Left forelimb (tissue), 1 donor: Measurements from ENCODE around the gene MAL.
"Not testable (repeated sequence)": the region's sequence is repeated elsewhere in the genome, so short reads cannot be mapped to it uniquely, and the experiment has no call there.

Experiments
- DNase-seq: peaks from one replicate; pipeline ENCODE4 v3.0.0-alpha.2; 2018; ENCODE audit warnings: low spot score

The MAL gene

DNA sequence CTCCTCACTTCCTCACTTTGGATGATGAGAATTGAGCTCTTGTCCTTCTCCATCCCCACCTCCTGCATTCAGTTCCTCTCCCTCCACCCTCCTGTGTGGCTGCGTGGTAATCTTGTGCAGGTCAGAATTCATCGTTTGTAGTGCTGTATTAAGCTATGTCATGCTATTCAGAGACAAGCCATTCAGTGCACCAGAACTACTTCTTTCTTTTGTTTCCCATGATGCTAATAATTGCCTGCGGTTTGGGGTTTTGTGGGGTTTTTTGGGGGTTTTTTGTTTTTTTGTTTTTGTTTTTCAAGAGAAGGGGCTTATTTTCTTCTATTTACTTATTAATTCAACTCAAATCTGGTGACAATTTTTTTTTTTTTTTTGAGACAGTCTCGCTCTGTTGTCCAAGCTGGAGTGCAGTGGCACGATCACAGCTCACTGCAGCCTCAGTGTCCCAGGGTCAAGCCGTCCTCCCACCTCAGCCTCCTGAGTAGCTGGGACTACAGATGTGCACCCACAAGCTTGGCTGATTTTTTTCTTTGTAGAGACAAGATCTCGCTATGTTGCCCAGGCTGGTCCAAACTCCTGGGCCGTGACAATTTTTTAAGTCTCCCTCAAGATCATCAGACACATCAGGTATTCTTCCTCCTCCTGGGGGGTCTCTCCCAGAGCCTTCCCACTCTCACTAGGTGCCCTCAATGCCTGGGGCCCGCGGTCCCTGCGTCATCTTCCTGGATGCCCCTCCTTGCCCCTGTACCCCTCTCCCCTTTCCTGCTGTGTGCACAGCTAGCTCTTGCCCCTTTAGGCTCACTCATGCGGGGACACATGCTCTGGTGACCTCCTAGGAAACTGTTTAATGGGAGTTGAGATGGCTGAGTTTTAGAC, 37.8 kb downstream of the MAL start:
- DNase-seq: peak; percentile 5

DNA sequence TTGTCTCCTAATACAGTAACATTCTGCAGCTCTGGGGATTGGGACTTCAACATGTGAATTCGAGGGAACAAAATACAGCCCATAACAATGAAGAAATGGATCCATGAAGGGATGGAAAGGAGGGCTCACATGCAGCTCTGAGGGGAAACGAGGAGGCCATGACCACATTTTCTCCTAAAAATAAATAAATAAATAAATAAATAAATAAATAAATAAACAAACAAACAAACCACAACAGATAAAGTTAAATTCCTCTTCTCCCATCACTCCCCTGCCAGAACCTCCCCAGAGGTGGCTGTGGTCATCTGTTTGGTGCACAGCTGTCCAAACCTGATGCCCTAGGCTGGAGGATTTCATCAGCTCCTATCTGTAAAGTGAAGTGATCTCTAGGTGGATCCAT, 42.7 kb downstream of the MAL start:
- no peak for DNase-seq

DNA sequence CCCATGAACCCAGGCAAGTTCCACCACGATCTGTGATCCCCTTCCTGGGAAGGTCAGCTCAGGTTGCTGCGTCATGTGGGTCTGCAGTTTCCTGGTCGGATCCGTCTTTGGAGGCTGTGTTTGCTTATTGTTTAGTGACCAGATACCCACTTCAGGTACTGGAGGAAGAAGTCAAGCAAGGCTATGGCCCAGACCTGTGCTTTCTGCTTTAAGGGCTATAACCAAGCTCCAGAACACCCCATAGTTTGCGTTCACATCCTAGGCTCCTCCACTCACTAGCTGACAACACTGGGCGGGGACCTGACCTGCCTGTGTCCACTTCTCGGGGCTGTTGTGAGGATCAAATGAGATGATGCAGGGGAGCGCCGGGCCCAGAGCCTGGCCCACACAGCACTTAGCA, 44.0 kb downstream of the MAL start:
- peak; percentile 26 for DNase-seq

DNA sequence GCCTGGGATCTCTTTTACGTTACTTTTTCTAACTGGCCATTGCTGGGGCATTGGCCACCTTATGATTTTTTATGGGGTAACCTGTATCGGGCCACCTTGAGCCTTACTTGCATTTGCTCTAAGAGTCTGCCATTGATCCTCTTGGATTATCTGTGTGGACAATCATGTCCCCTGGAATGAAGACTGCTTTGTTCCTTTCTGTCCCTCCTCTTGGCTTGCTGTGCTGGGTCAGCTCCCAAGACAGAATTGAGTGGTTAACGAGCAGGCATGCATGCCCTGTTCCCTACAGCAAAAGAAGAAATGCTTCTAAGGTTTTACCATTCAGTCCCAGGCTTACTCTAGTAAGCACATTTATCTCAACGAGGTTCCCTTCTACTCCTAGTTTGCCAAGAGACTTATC, 46.3 kb downstream of the MAL start:
- peak; percentile 20 for DNase-seq

DNA sequence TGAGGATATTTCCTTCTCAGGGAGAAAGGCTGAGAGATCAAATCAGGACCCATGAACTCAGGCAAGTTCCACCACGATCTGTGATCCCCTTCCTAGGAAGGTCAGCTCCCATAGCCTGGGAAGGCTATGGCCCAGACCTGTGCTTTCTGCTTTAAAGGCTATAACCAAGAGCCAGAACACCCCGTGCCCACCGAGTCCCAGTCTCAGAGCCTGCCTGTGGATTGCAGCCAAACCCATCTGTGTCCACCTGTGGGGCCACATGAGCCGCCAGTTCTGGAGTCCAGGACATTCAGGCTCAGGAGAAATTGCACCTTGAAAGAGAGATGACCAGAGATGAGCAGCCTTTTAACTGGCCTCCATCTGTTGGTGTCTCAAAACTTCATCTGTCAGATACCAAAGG, 46.9 kb downstream of the MAL start:
- peak; percentile 18 for DNase-seq

DNA sequence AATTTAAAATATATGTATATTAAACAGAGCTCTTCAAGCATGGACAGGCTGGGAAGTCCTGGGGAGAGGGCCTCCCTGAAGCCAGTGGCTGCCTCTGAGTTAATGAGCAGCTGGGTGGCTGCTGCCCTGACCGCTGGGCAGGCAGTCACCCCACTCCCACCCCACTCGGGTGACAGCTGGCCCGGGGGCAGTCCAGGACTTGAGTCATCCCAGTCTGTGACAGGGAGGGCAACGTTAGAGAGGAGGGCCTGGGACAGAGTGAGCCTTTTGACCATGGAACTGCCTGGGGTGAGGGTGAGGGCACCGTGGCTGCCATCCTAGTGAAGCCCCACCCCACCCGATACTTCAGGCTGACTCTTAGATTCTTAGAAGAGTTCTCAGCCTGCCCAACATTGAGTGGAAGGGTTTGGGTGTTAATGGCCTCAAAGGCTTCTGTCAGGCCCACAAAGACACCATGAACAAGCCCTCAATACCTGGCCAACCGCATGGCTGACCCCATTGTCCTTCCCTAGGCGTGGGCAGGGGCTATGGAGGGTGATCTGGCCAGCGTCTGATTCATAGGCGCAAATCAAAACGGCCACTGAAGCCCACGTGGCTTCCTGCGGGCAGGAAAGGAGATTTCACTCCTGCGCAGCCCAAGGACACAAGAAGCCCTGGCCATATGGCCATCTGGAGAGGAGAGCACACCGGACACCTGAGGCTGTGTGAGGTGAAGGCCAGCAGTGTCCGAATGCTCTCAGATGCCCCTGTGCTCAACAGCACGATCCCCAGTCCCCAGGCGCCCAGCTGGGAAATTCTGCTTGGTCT, 48.6 kb downstream of the MAL start:
- peak; percentile 38 for DNase-seq

DNA sequence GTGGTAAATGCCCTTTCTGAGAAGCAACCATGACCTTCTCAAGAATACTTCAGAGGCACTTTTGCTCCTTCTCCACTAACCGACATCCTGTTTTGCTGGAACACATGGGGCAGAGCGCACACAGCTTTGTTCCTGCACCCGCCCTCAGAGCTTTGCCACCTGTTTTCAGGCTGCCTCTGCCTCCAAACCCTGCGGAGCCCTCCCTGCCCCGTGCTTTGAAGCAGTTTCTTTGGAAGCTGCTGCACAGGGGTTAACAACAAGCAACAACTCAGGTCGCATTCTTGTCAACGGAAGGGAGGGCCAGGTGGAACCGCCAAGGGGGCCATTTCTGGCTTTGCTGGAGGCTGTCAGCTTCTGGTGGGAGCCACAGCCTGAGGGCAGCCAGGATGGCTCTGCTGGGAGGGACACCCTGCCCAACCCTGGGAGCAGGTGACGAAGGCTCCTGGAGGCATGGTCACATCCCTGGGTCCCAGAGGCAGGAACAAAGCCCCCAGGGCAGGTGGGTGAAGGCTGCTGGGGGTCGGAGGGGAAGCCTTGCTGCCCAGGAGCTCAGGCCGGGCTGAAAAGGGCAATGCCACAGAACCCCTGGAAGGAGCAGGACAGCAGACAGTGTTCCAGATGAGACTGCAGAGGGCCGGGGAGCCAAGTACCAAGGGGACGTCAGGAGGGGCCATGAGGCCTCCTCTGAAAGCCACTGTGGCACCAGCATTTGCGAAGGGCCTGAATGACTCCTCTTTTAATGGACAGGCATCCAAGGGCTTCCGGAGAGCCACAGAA, 49.3 kb downstream of the MAL start:
- peak; percentile 57 for DNase-seq

DNA sequence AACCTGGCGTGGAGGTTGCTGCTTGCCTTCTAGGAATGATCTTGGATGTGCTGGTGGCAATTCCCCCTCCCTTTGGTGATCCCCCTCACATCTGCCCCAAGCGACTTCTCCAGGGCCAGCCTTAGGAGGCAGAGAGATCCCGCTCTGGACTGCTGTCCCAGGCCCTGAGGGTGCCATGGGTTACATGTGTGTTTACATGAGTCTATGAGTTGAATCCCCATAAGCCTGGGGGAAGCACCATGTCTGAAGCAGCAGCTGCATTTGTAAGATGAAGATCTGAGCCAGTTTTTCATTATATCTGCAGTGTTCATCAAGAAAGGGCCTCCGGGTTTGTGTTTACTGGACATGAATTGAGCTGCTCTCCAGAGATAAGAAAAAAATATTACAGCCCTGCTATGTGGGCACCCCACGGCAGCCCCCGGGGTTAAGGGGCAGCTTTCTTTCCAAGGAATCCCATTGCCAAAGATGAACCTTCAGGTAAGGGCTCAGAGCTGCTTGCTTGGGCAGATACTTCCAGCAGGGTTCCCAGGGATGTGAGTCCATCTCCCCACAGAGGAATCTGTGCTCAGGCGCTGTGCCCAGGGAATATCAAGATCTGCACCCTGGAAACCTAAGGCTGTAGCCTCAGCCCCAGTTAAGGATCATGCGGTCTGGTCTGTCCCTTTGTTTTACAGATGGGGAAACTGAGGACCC, 50.1 kb downstream of the MAL start:
- DNase-seq: peak; percentile 53

DNA sequence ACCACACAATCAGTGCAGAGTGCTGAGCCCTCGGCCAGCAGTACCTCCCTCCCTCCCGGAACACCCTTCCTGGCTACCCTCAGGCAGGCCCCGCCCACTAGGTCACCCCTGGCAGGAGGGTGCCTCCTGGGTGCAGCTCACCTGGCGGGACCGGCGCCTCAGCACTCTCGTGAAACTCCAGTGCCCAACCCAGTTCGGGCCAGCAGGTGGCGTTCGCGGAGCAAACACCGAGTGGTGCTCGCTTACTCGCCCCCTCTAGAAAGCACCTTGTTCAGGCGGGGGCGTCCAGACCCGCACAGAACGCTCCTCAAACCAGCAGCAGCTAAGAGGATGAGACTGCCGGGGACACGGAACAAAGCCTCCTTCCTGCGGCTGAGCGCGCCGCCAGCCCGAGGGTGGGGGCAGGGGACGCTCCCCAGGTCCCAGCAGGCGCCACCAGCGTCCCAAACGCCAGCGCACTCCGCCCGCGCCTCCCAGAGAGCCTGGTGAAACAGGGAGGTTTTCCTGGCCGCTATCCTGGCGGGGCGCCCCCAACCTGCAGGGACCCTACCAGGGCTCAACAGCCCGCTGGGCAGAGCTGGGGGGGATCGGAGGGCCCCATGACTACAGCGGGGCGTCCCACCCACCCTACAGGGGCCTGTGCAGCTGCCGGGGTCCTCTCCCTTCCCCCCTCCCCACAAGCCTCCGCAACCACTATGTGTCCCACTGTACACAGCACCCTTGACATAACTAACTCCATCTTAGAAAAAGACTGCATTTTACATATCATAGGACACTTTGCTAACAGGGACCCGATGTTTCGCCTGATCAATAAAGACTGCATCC, 51.4 kb downstream of the MAL start:
- peak; percentile 81 for DNase-seq

DNA sequence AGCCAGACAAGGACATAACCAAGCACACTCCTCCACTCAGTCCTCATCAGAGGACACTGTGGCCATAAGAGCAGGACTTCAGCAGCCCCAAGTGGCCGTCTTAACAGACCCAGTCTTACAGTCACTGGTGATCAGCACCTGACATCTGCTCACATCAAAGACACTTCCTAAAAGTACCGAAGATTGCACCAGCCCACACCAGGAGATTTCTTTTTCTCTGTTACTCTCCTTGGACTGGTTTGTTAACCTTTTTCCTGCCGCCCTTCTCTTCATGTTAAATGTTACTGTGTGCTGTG, 52.0 kb downstream of the MAL start:
- DNase-seq: no peak

DNA sequence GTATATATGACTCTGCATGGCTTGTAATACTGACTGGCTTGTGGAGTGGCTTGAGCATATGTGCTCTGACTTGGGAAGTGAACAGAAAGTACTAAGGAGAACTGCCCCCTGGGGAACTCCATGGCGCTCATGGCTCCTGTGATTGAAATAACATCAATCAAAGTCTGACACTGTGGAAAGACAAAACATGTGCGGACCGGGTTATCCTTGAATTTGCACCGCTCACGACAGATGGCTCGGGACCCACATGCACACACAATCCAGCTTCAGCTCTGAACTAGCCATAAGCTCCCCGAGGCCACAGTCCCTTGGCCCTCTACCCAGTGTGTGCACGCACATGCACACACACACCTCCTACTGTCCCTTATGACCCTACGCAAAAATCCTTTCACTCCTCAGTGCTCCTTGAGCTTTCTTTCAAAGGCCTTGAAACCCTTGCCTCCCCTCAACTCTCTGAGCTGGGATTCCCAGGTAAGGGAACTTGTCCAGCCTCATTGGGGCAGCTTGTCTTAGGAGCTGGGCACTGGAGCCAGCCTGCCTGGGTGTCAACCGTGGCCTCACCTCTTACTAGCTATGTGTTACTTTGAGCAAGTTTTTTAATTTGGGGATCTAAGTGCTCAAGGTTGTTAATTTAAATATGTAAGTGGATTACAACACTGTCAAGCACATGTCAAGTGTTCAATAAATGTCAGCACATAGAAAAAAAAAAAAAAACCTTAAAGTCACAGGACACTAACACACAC, 52.5 kb downstream of the MAL start:
- no peak for DNase-seq

DNA sequence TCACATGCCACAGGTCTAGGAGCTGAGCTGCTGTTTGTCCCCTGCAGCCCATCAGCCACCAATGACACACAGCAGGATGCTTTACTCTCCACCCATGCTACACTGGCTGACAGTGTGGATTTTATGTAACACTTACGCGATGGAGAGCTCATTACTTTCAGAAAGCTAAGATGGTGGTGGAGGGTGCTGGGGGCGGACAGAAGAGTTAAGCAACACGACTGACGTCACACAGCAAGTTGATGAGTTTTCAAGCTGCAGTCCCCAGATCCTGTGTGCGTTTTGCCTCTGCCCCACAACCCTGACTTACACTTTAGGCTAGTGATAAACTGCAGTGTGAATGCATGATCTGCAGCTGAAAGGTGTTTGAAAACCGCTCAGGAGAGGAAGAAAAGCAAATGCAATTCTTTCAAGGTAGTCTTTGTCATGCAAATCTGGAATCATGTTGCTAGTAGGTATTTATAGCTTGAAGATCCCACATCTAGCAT, 53.7 kb downstream of the MAL start:
- no peak for DNase-seq

DNA sequence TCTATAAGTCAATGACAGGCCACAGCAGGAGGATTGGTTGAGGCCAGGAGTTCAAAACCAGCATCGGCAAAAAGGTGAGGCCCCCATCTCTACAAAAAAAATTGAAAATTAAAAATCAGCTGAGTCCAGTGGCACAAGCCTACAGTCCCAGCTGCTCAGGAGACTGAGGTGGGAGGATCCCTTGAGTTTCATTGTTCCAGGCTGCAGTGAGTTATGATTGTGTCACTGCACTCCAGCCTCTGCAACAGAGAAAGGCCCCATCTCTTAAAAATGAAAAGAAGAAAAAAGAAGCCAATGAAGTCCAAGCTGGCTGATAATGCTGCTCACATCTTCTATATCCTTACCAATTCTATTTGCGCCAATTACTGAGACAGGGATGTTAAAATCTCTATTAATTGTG, 57.0 kb downstream of the MAL start:
- DNase-seq: no peak

DNA sequence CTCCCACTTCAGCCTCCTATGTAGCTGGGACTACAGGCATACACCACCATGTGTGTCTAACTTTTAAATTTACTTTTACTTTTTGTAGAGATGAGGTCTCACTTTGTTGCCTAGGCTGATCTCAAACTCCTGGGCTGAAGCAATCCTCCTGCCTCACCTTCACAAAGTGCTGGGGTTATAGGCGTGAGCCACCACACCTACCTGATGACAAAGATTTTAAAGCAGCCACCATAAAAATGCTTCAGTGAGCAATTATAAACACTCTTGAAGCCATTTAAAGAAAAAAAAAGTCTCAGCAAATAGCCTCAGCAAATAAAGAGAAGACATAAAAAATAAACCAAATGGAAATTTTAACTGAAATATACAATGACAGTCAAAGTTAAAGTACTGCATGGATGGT, 60.5 kb downstream of the MAL start:
- DNase-seq: no peak

DNA sequence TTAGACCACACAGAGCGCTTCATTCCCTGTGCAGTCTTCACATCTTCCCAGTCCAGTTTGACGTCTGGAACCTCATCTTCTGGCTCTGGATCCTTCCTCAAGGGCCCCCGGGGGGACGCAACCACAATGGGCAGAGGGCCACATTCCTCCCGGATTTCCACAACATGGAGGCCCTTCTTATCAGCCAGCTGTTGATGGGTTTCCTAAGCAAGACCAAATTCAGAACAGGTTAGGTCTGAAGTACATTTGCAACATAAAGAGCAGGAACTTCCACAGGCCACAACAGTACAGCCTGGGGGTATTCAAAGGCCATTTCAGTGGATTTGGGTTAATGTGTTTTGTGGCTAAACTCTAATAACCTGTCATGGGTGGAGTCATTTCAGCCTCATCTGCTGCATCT, 61.9 kb downstream of the MAL start:
- DNase-seq: no peak

DNA sequence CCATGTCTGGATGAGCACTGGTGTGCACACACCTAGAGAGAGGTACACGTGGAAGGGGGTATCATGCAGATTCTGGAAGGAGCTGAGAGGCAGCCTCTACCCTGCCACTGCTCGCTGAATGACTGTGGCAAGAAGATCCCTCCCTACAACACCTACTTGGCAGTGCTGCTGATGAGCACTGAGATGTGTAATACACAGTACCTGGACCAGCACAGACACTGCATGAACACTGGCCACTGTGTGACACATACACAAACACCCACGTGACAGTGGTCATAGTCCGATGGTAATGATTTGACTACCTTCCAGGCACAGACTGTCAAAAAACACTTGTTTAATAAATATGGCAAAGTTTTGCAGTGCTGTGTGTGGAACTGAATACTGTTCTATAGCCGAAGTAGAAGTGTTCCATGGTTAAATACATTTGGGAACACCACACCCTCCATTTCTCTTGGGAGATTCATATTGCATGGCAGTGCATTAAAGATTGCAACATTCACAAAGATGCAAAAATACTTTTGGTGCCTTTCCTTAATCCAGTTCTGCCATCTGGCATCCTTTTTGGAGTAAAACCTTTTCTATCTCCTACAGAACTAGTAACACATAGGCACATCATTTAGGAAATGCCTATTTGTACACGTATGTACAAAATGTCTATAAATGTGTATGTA, 66.5 kb downstream of the MAL start:
- no peak for DNase-seq

DNA sequence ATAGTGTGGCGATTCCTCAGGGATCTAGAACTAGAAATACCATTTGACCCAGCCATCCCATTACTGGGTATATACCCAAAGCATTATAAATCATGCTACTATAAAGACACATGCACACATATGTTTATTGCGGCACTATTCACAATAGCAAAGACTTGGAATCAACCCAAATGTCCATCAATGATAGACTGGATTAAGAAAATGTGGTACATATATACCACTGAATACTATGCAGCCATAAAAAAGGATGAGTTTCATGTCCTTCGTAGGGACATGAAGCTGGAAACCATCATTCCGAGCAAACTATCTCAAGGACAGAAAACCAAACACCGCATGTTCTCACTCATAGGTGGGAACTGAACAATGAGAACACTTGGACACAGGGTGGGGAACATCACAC, 72.8 kb downstream of the MAL start:
- not testable (repeated sequence) for DNase-seq

DNA sequence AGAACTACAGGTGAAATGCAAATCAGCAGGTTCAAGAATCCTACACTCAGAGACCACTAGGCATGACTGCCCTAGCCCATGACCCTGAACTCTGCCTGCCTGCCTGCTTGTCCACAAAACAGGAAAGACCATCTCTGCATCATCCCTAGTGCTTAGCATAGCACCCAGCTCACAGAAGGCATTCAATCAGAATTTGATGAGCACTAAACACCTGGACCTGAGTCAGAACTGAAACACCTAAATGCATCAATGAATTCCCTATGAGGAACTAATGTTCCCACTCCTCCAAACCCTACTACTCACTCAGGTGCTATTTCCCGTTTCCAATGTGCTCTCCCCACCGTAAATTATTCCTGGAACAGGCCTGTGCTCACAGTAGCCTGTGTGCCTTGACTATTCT, 74.4 kb downstream of the MAL start:
- no peak for DNase-seq
